TTC549 (cell line): Measurements from ENCODE around the gene MMP13.
"Not testable (repeated sequence)": the region's sequence is repeated elsewhere in the genome, so short reads cannot be mapped to it uniquely, and the experiment has no call there.

Source experiments
- FAIRE-seq: peaks from 2 replicates; lab custom pipeline; 2012; peaks lifted over from hg19 to GRCh38; lab: Jason Lieb, UNC

Gene MMP13

DNA sequence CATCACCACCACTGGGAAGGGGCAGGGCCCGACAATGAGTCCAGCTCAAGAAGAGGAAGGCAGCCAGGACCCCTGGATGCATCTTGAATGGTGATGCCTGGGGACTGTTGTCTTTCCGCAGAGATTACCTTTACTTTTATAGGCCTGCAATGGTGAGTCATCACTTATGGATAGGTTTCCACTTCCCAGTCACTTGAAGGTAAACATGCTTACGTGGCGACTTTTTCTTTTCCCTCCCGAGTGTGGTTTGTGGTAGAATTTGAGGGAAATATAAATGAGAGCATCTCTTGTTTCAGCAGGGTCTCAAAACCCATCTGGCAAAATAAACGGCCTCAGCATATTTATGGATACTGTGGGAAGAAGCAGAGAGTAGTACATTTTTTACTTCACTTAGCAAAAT lies at the start of gene MMP13:
MMP13 (minus strand) TSS at position 109 of the 400 bp plus-strand sequence; CDS start at position 82, 27 bp downstream.
- FAIRE-seq = no peak

- not testable (repeated sequence) for FAIRE-seq
These were observed 48.7 kb upstream of the MMP13 start for GRCh38 chr11:103004234-103004633.

DNA sequence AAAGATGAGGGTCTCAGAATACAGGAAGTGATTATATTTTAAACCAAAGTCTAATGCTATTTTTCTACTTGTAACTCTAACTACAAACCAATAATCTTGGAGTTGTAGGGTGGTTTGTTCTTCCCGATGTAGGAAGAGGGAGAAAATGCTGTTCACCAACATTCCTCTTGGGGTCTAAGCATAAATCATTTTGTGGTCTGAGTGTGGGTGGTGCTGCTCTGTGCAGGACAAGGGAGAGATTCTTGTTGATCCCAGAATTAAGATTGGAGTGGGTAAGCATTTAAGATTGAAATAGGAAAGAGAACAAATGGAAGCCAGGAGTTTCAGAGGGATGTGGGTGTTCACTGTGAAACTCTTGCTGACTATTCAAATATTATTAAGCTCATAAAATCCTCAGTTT lies 38.6 kb upstream of the MMP13 start:
- no peak for FAIRE-seq

- no peak for FAIRE-seq
These were observed 36.2 kb upstream of the MMP13 start for GRCh38 chr11:102991776-102992175.

GRCh38 chr11:102990145-102990544 lies 34.6 kb upstream of the MMP13 start:
- FAIRE-seq = no peak

- no peak for FAIRE-seq
These were observed 34.0 kb upstream of the MMP13 start for GRCh38 chr11:102989379-102990047.

- no peak for FAIRE-seq
These were observed 31.3 kb upstream of the MMP13 start for GRCh38 chr11:102986815-102987214.

DNA sequence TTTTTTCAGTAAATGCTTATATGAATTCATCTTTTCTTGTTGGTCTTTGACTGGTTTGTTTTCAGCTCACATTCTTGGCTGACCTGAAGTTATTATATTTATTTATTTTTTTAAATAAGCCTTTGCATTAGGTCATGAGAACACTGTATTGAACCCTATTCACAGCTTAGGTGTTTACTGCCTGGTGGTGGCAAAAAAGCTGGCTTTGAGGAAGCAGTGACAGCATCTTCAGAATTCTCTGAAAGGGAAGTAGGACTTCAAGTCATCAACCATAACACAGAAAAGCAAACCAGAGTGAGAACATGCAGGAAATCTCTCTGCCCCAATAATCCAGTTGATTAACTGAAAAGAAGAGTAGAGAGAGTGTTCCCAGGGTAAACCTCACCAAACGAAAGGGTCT lies 30.3 kb upstream of the MMP13 start:
- no peak for FAIRE-seq

DNA sequence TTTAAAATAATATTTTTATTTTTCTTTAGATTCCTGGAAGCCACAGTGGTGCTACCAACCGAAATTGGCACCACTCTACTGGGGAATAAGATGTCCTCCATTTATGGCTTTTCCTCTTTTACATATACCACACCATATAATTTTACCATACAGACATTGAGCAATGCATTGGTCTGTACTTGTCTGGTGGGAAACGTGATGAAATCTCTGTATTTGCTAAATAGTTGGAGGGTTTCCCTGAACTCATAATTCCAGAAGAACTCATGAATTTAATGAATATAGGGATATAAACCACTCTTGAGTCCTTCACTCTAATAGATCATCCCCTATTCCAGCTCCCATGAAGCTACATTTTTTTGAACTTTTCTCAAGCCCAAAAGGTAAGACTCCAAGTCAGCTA lies 28.0 kb upstream of the MMP13 start:
- no peak for FAIRE-seq

- no peak for FAIRE-seq
These were observed 25.9 kb upstream of the MMP13 start for GRCh38 chr11:102981324-102981910.

GRCh38 chr11:102974552-102975280 lies 19.2 kb upstream of the MMP13 start:
- FAIRE-seq = no peak

DNA sequence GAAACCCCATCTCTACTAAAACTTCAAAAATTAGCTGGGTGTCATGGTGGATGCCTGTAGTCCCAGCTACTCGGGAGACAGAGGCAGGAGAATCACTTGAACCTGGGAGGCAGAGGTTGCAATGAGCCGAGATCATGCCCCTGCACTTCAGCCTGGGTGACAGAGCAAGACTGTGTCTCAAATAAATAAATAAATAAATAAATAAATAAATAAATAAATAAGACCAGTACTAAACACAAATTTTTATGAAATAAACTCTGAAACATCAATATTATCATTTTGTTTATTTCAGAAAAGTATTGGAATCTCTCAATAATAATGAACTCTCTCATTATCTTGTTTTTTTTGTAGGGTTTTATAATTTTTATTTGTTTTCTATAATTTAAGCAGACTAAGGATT lies 18.2 kb upstream of the MMP13 start:
- FAIRE-seq = peak; percentile 9

DNA sequence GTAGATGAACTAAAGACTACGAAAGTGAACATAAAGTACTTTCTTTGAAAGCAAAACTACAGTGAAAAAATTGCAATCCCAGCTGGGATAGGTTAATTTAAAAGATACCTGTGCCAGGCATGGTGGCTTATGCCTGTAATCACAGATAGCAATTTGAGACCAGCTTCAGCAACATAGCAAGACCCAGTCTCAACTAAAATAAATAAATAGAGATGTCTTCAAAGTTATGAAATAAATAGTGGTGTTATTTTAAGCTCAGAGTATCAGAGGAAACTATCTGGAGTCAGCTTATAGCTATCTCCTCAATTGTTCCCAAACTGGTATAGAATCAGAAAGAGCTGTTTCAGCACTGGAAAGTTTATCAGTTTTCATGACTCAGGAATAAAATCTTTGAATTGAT lies 17.3 kb upstream of the MMP13 start:
- no peak for FAIRE-seq

DNA sequence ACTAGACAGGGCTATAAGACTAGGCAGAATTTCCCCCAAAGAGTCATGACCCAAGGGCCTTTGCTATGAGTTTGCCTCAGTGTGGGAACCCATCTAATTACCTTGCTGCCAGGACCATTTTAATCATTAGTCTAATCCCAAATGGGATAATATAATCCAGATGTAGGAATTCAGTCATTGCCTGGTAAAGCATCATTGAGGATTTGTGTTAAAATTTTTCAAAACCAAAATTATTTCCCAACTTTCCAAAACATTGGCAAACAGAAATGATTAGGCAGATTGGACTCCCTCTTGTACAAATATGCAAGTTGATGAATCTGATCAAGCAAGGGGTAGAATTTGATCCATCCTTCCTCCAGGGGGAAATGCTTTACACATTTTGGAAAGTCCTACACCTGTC lies 16.2 kb upstream of the MMP13 start:
- FAIRE-seq = no peak

DNA sequence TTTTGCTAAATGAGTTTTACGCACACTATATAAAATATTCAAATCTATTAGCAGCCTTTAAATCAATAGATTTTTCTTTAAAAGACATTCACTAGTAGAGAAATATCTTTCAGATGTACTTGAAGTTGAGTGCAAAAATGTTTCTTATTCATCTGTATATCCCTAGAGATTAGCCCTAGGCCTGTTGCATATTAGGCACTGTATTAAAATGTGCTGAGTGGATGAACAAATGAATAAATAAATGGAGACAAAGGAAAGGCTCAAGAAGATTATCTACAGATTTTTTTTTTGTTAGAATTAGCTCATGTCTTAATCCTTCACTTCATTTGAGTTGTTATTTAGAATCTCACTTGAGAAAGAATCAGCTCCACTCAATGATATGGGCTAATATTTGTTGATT lies 12.0 kb upstream of the MMP13 start:
- no peak for FAIRE-seq

DNA sequence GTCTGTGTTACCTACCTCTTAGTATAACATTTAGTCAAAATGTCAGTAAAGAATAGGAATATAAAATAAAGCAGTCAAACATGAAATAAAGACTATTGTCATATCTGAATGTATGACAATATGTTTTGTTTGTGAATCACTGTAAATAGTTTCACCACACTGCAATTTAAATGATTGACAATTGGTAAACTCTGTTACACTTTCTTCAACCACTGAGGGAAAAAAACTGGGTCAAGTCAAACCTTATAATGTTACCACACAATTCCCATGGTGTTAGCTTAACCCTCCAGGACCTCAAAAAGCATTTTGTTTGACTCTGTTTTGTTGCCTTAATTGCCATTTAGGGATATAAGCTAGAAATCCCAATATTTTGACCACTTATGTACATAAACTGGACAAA lies 10.5 kb upstream of the MMP13 start:
- FAIRE-seq = no peak

DNA sequence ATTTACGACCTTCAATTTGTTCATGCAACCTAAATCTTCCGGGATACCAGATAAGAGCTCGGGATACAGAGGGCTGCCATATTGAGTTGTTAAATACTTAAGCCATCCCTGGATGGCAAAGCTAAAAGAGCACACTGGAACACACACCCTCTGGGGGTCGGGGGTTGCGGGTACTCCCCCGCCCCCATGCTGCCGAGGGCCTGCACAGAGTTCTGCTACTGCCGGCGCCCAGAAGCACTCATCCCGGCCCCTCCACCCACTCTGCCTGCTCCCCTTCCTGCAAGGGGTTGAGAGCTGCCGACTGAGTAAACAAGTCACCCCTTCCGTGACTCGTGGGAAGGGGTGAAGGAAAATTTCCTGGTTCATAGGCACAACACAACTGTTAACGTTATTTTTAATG lies 9.3 kb upstream of the MMP13 start:
- no peak for FAIRE-seq

DNA sequence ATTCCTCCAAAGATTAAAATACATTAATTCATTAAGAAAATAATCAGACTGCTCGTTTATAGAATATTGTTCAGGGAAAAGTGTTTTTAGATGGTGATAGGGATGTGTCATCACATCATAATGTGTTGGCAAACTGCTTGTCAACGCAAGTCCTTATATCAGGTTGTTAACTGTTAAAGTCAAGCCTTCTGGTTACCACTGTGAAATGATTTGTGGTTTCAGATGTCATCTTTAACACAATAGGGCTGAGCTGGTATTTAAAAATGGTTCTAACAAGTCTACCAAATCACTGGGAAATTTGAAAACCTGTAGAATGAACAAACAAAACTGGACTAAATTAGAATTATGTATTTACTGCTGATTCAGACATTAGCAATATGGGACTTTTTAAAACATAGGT lies 2.4 kb upstream of the MMP13 start:
- FAIRE-seq = no peak

GRCh38 chr11:102950622-102951081 lies 4.9 kb downstream of the MMP13 start:
- no peak for FAIRE-seq

DNA sequence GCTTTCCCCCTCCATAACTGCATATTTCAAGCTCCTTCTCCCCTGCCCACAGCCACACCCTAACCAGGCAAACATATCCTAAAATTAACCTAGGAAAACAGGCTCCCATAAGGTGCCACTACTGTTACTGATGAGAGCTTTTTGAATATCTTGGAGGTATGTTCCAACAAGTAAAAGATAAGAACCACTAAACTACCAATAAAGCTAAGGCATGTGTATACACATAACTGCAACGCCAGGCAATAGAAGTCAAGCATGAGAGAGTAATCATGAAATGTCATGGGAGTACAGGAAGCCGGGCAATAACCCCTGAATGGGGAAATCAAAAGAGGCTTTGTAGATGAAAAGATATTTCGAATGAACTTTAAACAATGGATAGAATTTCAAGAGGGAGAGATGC lies 9.3 kb downstream of the MMP13 start:
- no peak for FAIRE-seq

DNA sequence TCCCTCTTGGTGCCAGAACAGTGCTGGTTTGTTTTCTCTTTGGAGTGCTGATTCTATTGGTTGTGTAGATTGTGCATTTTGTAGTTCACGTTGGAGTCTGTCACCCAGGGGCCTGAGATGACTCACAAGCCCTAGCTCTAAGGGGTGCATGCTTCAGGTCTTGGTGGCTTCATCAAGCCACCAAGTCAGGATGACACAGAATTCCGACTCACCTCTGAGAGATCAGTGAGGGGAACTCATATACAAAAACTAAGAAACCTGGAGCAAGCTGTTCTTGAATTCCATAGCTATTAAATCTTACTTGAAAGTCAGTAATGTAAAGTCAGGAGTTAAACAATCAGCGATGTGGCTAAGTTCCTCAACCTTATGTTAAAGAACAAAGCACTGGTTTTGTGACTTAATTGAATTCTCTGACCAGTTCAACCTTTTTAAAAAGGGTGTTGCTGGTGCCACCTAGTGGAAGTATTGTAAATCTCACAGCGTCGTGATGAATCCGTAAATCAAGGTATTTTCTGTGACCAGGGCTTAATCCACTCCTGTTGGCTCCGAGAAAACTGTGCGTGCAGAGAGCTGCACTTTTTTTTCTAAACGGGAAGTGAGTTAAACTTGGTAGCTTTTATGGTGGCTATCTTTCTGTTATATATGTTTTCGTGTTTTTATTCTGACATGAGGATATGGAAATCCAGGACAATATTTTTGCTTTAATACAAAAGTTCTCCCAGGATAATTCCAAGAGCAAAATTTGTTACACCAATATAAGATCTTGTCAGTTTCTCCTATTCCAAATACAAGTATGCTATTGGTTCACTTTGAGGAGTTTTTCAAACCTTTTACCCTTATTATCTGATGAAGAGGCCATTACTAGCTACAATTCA lies 14.6 kb downstream of the MMP13 start:
- peak; percentile 90 for FAIRE-seq

GRCh38 chr11:102936864-102937509 lies 18.5 kb downstream of the MMP13 start:
- no peak for FAIRE-seq
